BLaER1 (cell line): Measurements from ENCODE around the gene SLC25A2.
"Not testable (repeated sequence)": the region's sequence is repeated elsewhere in the genome, so short reads cannot be mapped to it uniquely, and the experiment has no call there.

Experiments
- H3K27ac ChIP-seq: shearing (Covaris generic); formaldehyde crosslinking; 2 replicates; pipeline ENCODE4 v1.8.1; 2022
- H3K27me3 ChIP-seq: shearing (Covaris generic); formaldehyde crosslinking; 2 replicates; pipeline ENCODE4 v1.8.1; 2022
- H3K36me3 ChIP-seq: shearing (Covaris generic); formaldehyde crosslinking; 2 replicates; pipeline ENCODE4 v1.8.1; 2022
- H3K4me1 ChIP-seq: shearing (Covaris generic); formaldehyde crosslinking; 2 replicates; pipeline ENCODE4 v1.8.1; 2022
- H3K4me2 ChIP-seq: shearing (Covaris generic); formaldehyde crosslinking; 2 replicates; pipeline ENCODE4 v1.8.1; 2022
- H3K4me3 ChIP-seq: shearing (Covaris generic); formaldehyde crosslinking; 2 replicates; pipeline ENCODE4 v1.8.1; 2022
- H3K9ac ChIP-seq: shearing (Covaris generic); formaldehyde crosslinking; 2 replicates; pipeline ENCODE4 v1.8.1; 2022
- H3K9me3 ChIP-seq: shearing (Covaris generic); formaldehyde crosslinking; 2 replicates; pipeline ENCODE4 v1.8.1; 2022
- H4K20me1 ChIP-seq: shearing (Covaris generic); formaldehyde crosslinking; 2 replicates; pipeline ENCODE4 v1.8.1; 2022
- Cebpa-rat ChIP-seq: shearing (Covaris generic); IDR thresholded peaks from 2 replicates; pipeline ENCODE4 v1.8.1; 2022

SLC25A2 gene

GRCh38 chr5:141303756-141304155 is at the start of gene SLC25A2:
Gene SLC25A2, minus strand, starts transcription at chr5:141304049. Its CDS starts 184 bp downstream, at chr5:141303865.
- TF ChIP-seq Cebpa-rat: no peak
- no peaks in the 10 kb centered on the region for H3K27me3 ChIP-seq
- H3K36me3 ChIP-seq: peaks cover 59% of the 10 kb centered on the region
- H3K4me3 ChIP-seq: peak within 1 kb of the TSS; percentile 18; the same call in 1 of the 2 replicates
- no peak within 1 kb of the TSS for H3K27ac ChIP-seq
- no peaks in the 10 kb centered on the region for H4K20me1 ChIP-seq
- peaks cover 96% of the 10 kb centered on the region for H3K9me3 ChIP-seq
- H3K4me1 ChIP-seq: no peaks in the 10 kb centered on the region
- H3K4me2 ChIP-seq: no peak within 1 kb of the TSS
- no peak within 1 kb of the TSS for H3K9ac ChIP-seq

- no peak overlapping the region for H3K9ac ChIP-seq
- H4K20me1 ChIP-seq: no peaks in the 10 kb centered on the region
- H3K27ac ChIP-seq: no peak overlapping the region
- H3K9me3 ChIP-seq: peaks cover 79% of the 10 kb centered on the region
- no peaks in the 10 kb centered on the region for H3K4me1 ChIP-seq
- H3K4me3 ChIP-seq: no peak overlapping the region
- no peaks in the 10 kb centered on the region for H3K36me3 ChIP-seq
- TF ChIP-seq Cebpa-rat: no peak
- H3K27me3 ChIP-seq: no peaks in the 10 kb centered on the region
- no peak overlapping the region for H3K4me2 ChIP-seq
These were observed 47.7 kb upstream of the SLC25A2 start for GRCh38 chr5:141351591-141351990.

- Histone ChIP-seq H4K20me1 (no peaks in the 10 kb centered on the region), H3K36me3 (no peaks in the 10 kb centered on the region), H3K9me3 (peaks cover 79% of the 10 kb centered on the region), H3K9ac (no peak within 1 kb of the TSS), H3K4me1 (no peaks in the 10 kb centered on the region), H3K4me2 (no peak within 1 kb of the TSS), H3K27ac (no peak within 1 kb of the TSS), H3K27me3 (no peaks in the 10 kb centered on the region), H3K4me3 (no peak within 1 kb of the TSS)
- TF ChIP-seq Cebpa-rat: no peak
These were observed 46.2 kb upstream of the SLC25A2 start, which contains the start of gene PCDHGB1 for GRCh38 chr5:141349917-141350619. Gene PCDHGB1, plus strand, starts transcription at chr5:141350099. Its CDS starts 162 bp downstream, at chr5:141350261.

- H3K36me3 ChIP-seq, H3K4me3 ChIP-seq, H3K27me3 ChIP-seq, H3K27ac ChIP-seq, H3K9ac ChIP-seq, H3K4me2 ChIP-seq, H4K20me1 ChIP-seq, H3K4me1 ChIP-seq: not testable (repeated sequence)
- H3K9me3 ChIP-seq: peaks cover 84% of the 10 kb centered on the region
These were observed 42.2 kb upstream of the SLC25A2 start for GRCh38 chr5:141346017-141346416.

GRCh38 chr5:141345327-141345726 is 41.5 kb upstream of the SLC25A2 start:
- no peak for TF ChIP-seq Cebpa-rat
- H3K27ac ChIP-seq: no peak overlapping the region

GRCh38 chr5:141343953-141344463 is 40.2 kb upstream of the SLC25A2 start:
- H3K27me3 ChIP-seq: no peaks in the 10 kb centered on the region
- no peak overlapping the region for H3K9ac ChIP-seq
- no peaks in the 10 kb centered on the region for H4K20me1 ChIP-seq
- H3K27ac ChIP-seq: no peak overlapping the region
- no peak overlapping the region for H3K4me2 ChIP-seq
- TF ChIP-seq Cebpa-rat: no peak
- H3K4me3 ChIP-seq: no peak overlapping the region
- H3K9me3 ChIP-seq: peaks cover 87% of the 10 kb centered on the region
- H3K4me1 ChIP-seq: no peaks in the 10 kb centered on the region
- 0 out of 2 replicates have a peak, but pooled peaks cover 10% of the 10 kb centered on the region for H3K36me3 ChIP-seq

More at GRCh38 chr5:141345327-141345726, 41.5 kb upstream of the SLC25A2 start:
- Histone ChIP-seq H3K36me3 (0 out of 2 replicates have a peak, but pooled peaks cover 6% of the 10 kb centered on the region), H3K4me1 (no peaks in the 10 kb centered on the region), H4K20me1 (no peaks in the 10 kb centered on the region), H3K9me3 (peaks cover 84% of the 10 kb centered on the region), H3K4me3 (no peak overlapping the region), H3K9ac (no peak overlapping the region), H3K27me3 (no peaks in the 10 kb centered on the region), H3K4me2 (no peak overlapping the region)

GRCh38 chr5:141343242-141343952 is 39.5 kb upstream of the SLC25A2 start, which contains the start of gene PCDHGA3:
Gene PCDHGA3, plus strand, starts transcription at chr5:141343829. Its CDS starts 205 bp downstream, at chr5:141344034.
- no peak for TF ChIP-seq Cebpa-rat
- Histone ChIP-seq H3K4me1 (no peaks in the 10 kb centered on the region), H3K9ac (no peak within 1 kb of the TSS), H3K27ac (no peak within 1 kb of the TSS), H3K4me2 (no peak within 1 kb of the TSS), H4K20me1 (no peaks in the 10 kb centered on the region), H3K9me3 (peaks cover 88% of the 10 kb centered on the region), H3K27me3 (no peaks in the 10 kb centered on the region), H3K4me3 (no peak within 1 kb of the TSS), H3K36me3 (0 out of 2 replicates have a peak, but pooled peaks cover 12% of the 10 kb centered on the region)

- Histone ChIP-seq H3K4me1 (no peaks in the 10 kb centered on the region), H3K36me3 (0 out of 2 replicates have a peak, but pooled peaks cover 12% of the 10 kb centered on the region), H3K4me2 (no peak overlapping the region), H3K27ac (no peak overlapping the region), H3K4me3 (no peak overlapping the region), H3K9ac (no peak overlapping the region), H4K20me1 (no peaks in the 10 kb centered on the region), H3K27me3 (no peaks in the 10 kb centered on the region), H3K9me3 (peaks cover 91% of the 10 kb centered on the region)
- no peak for TF ChIP-seq Cebpa-rat
These were observed 38.9 kb upstream of the SLC25A2 start for GRCh38 chr5:141342773-141343172.

GRCh38 chr5:141340781-141341354 is 37.0 kb upstream of the SLC25A2 start:
- H4K20me1 ChIP-seq, H3K9ac ChIP-seq, H3K27me3 ChIP-seq, H3K4me2 ChIP-seq, H3K27ac ChIP-seq, H3K4me3 ChIP-seq, H3K4me1 ChIP-seq: not testable (repeated sequence)
- H3K36me3 ChIP-seq: 0 out of 2 replicates have a peak, but pooled peaks cover 12% of the 10 kb centered on the region
- peaks cover 92% of the 10 kb centered on the region for H3K9me3 ChIP-seq
